ENCODE results near the gene TPST2.

Gene TPST2

DNA sequence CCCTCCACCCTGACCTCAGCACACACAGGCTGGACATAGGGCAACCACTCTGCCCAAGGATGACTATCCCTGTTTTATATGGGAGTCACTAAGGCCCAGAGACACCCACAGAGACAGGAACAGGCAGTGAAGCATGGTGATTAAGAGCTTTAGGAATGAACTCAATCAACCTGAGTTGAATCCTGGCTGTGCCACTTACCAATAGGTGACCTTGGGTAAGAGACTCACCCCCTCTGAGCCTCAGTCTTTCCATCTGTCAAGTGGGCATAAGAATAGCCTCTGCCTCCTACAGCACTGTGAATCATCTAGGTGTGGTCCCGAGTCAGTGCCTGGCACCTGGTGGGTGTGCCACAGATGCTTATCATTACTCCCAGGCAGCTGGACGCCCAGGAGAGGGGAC is 21.1 kb upstream of the TPST2 start:
- DNase-seq (ENCODE audit: low read depth in 2 of 2, low spot score in 1 of 2): no peak

GRCh38 chr22:26610072-26610958 is 20.4 kb upstream of the TPST2 start:
- DNase-seq (ENCODE audit: low read depth in 2 of 2, low spot score in 1 of 2): peak in 1 of 2 donors; percentile 4

- DNase-seq (ENCODE audit: low read depth in 2 of 2, low spot score in 1 of 2): no peak
Measured at GRCh38 chr22:26609287-26609686, 19.4 kb upstream of the TPST2 start.

- no peak for DNase-seq (ENCODE audit: low read depth in 2 of 2, low spot score in 1 of 2)
Measured at GRCh38 chr22:26608129-26608528, 18.2 kb upstream of the TPST2 start.

GRCh38 chr22:26606611-26607010 is 16.7 kb upstream of the TPST2 start:
- DNase-seq (ENCODE audit: low read depth in 2 of 2, low spot score in 1 of 2): no peak

- DNase-seq (ENCODE audit: low read depth in 2 of 2, low spot score in 1 of 2): no peak
Measured at GRCh38 chr22:26604368-26604767, 14.4 kb upstream of the TPST2 start.

- no peak for DNase-seq (ENCODE audit: low read depth in 2 of 2, low spot score in 1 of 2)
Measured at GRCh38 chr22:26602127-26602526, 12.2 kb upstream of the TPST2 start.

- no peak for DNase-seq (ENCODE audit: low read depth in 2 of 2, low spot score in 1 of 2)
Measured at GRCh38 chr22:26601726-26602125, 11.8 kb upstream of the TPST2 start.

GRCh38 chr22:26599505-26599904 is 9.6 kb upstream of the TPST2 start:
- DNase-seq (ENCODE audit: low read depth in 2 of 2, low spot score in 1 of 2): no peak

- no peak for DNase-seq (ENCODE audit: low read depth in 2 of 2, low spot score in 1 of 2)
Measured at GRCh38 chr22:26597480-26597879, 7.5 kb upstream of the TPST2 start.

DNA sequence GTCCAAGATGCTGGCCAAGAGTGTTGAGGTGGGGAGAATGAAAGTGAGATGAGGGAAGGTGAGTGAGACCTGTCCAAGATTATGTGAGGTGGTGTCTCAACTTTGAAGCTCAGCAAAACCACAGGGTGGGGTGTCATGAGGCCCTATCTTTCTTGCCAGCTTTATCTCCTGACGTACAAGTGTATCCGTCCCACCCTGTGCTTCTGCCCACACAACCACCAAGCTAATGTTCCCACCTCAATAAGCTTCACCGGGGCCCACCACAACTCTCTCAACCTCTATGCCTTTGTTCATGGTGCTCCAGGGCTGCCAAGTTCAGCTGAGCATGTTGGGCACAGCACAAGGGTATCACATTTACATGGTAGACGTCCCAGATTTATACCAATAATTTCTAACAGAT is 7.1 kb upstream of the TPST2 start:
- no peak for DNase-seq (ENCODE audit: low read depth in 2 of 2, low spot score in 1 of 2)

DNA sequence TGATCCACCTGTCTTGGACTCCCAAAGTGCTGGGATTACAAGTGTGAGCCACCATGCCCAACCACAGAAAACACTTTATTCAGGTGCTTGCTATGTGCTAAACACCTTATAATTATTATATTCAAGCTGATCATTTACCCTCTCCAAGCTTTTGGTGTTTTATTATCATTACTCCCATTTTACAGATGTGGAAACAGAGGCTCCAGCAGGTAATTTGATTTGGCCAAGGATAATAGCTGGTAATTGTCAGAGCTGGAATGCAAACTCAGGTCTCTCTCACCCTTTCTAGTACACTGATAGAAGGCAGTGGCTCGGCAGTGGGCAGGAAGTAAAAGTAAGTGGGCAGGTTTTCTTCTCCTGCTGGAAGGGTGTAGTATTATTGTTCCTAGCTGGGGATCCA is 3.8 kb upstream of the TPST2 start:
- DNase-seq (ENCODE audit: low read depth in 2 of 2, low spot score in 1 of 2): no peak

DNA sequence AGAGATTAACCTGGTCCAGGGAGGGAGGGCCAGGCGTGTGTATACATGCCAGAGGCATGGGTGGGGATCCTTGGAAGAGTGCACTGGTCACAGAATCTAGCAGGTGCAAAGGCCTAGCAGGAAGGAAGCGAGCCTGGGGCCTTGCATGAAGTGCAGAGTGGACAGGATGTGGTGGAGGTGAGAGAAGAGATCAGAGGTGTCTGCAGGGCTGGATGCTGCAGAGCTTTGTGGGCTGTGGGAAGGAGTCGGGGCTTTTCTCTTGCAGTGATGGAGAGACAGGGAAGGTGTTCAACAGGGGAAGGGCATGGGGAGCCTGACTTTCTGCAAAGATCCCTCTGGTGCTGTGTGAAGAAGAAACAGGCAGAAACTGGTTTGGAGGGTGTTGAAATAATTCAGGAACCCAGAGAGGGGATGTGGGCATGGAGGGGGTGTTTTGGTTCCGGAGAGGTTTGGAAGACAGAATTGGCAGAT is 2.5 kb upstream of the TPST2 start:
- no peak for DNase-seq (ENCODE audit: low read depth in 2 of 2, low spot score in 1 of 2)

- no peak for DNase-seq (ENCODE audit: low read depth in 2 of 2, low spot score in 1 of 2)
Measured at GRCh38 chr22:26589367-26589844, 526 bp downstream of the TPST2 start.

- DNase-seq (ENCODE audit: low read depth in 2 of 2, low spot score in 1 of 2): no peak
Measured at GRCh38 chr22:26588729-26589366, 1.1 kb downstream of the TPST2 start.

DNA sequence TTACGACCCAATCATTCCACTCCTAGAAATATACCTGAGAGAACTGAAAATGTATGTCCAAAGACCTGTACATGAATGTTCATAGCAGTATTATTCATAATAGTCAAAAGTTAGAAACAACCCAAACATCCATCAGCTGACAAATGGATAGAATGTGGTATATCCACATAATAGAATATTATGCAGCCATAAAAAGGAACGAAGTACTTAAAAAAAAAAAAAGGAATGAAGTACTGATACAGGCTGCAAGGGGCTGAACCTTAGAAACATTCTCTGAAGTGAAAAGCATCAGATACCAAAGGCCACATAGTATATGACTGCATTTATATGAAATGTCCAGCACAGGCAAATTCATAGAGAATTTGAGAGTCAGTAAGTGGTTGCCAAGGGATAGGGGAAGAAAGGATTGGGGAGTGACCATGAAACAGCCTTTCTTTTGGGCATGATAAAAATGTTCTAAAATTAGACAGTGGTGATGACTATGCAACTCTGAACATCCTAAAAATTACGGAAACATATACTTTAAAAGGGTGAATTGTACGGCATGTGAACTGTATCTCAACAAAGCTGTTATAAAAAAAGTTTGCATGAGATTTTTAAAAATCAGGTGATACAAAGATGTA is 1.8 kb downstream of the TPST2 start:
- no peak for DNase-seq (ENCODE audit: low read depth in 2 of 2, low spot score in 1 of 2)

DNA sequence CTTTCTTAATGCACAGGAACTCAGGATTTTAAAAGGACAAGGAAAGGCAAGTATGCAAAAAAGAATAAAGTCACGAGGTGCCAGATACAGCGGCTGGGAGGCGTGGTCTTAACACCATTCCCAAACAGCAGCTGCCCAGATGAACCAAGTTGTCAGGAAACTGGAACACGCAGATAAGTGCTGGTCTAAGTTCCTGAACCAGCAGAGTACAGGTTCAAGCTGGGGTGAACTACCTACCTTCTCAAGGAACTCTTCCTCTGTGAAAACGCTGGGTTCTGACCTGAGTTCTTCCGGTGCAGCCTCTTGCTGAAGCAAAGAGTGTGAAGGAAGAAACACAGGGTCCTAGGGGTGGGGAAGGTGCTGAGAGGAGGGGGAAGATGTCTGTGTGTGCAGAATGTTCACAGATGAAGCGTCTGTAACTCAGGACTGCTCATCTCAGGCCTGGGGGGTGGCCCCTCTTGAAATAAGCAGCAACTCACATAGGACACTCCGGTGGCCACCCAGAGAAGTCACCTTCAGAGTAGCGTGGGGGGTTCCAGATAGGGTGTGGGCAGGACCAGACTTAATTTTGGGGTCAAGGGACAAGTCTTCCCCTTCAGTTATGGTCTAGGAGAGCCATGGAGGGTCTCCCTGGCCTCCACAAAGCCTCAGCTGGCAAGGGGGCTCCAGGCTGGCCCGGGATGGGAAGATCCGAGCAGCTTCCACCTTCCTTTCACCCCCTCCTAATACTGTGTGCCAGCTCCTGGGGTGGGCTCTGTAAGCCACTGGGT is 3.2 kb downstream of the TPST2 start:
- no peak for DNase-seq (ENCODE audit: low read depth in 2 of 2, low spot score in 1 of 2)

DNA sequence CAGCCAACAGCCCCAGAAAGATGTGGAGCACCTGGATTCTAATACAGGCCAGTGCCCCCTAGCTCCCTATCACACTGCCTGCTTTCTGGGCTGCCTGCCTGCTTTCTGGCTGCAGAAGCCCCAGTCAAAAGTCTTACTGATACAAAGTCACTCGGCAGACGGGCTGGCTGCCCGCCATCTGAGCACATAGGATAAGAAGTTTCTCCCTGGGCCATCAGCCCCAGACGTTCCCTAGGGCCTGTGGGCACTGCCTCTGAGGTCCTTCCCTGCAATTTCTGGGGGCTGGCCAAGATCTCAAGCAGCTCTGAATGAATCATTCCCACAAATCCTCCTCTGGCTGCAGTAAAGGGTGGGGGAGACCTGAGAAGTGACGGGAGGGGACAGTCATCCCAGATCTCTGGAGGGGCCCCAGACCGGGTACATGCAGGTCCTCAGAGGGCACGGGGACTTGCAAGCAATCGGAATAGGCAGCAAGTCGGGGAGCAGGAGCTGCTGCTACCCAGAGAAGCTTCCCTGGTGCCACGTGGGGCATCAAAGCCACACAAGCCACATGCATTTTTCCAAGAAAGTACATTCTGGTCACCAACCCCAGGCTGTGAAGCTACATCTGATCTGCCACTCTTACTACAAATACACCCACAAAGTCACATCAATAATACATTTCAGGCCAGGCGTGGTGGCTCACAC is 4.7 kb downstream of the TPST2 start:
- DNase-seq (ENCODE audit: low read depth in 2 of 2, low spot score in 1 of 2): no peak

GRCh38 chr22:26584010-26584409 is 5.9 kb downstream of the TPST2 start:
- DNase-seq (ENCODE audit: low read depth in 2 of 2, low spot score in 1 of 2): no peak

DNA sequence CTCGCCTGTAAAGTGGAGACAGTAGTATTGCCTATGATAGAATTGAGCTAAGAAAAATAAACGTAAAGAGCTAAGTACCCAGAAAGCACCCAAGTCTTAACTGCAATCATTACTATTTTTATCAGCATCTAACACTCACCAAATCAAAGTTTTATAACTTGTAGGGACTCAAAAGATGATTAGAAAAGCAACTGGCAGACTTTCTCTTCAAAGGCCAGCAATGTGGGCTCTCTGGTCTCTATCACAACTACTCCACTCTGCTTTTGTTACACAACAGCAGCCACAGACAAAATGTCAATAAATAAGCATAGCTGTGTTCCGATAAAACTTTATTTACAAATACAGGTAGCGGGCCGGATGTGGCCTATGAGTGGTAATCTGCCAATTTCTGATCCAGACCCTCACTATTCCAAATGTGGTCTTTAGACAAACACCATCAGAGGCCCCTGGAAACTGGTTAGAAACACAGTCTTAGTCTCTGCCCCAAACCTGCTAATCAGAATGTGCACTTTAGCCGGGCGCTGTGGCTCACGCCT is 8.2 kb downstream of the TPST2 start:
- DNase-seq (ENCODE audit: low read depth in 2 of 2, low spot score in 1 of 2): no peak
